WTC11 (cell line): ENCODE measurements around the gene BMPR1B. TPM values are rescaled to one million over a fixed set of nuclear protein-coding genes. Genes with fewer than 3 reads are reported as not detected.
"Not testable (repeated sequence)": the region's sequence is repeated elsewhere in the genome, so short reads cannot be mapped to it uniquely, and the experiment has no call there.

ENCODE experiments used
- ATAC-seq: fragments of 200-7000 bp; cut with Tn5 transposase; 2 replicates; pipeline ENCODE4 v1.10.0; 2021; ENCODE audit warnings: mild to moderate bottlenecking, moderate library complexity
- CTCF ChIA-PET: fragments of 300-600 bp; sonication (Branson Sonifier 250); formaldehyde crosslinking; loops from one replicate; lab custom pipeline; 2021; ENCODE audit warnings: antibody characterized with exemption; lab: Charles Lee
- POLR2A ChIA-PET: fragments of 350-600 bp; sonication (Branson Sonifier 250); formaldehyde crosslinking; loops from one replicate; lab custom pipeline; 2021; ENCODE audit warnings: antibody characterized with exemption; lab: Charles Lee
- DNase-seq: peaks from one replicate; pipeline ENCODE4 v3.0.0; 2021; ENCODE audit warnings: low spot score
- H3K27ac Mint-ChIP-seq: 2 replicates; pipeline ENCODE4 v1.8.0; 2021; ENCODE audit warnings: mixed read lengths
- H3K27me3 Mint-ChIP-seq: 2 replicates; pipeline ENCODE4 v1.8.0; 2021; ENCODE audit warnings: low read depth, mild to moderate bottlenecking, moderate library complexity, mixed read lengths
- H3K36me3 Mint-ChIP-seq: 2 replicates; pipeline ENCODE4 v1.8.0; 2021; ENCODE audit warnings: mixed read lengths
- H3K4me1 Mint-ChIP-seq: 2 replicates; pipeline ENCODE4 v1.8.0; 2022; ENCODE audit warnings: mixed read lengths
- H3K4me3 Mint-ChIP-seq: 2 replicates; pipeline ENCODE4 v1.8.0; 2021; ENCODE audit warnings: mild to moderate bottlenecking, moderate library complexity, mixed read lengths
- H3K9me3 Mint-ChIP-seq: 2 replicates; pipeline ENCODE4 v1.8.0; 2021; ENCODE audit warnings: mixed read lengths
- ELF4 ChIP-seq: sonication (generic); formaldehyde crosslinking; IDR thresholded peaks from 2 replicates; pipeline ENCODE4 v1.8.1; 2022; ENCODE audit warnings: low read depth, mild to moderate bottlenecking, moderate library complexity, missing genetic modification reagents
- EMX1 ChIP-seq: fragments of 250-450 bp; sonication (Bioruptor Pico); IDR thresholded peaks from 2 replicates; pipeline ENCODE4 v1.8.0; 2021; ENCODE audit warnings: mild to moderate bottlenecking
- NFE2L1 ChIP-seq: sonication (generic); formaldehyde crosslinking; IDR thresholded peaks from 2 replicates; pipeline ENCODE4 v1.8.1; 2023; ENCODE audit warnings: missing genetic modification reagents
- TCF7 ChIP-seq: sonication (generic); formaldehyde crosslinking; IDR thresholded peaks from 2 replicates; pipeline ENCODE4 v1.8.0; 2022; ENCODE audit warnings: mild to moderate bottlenecking, low read depth, missing genetic modification reagents, moderate library complexity
- TEAD4 ChIP-seq: sonication (generic); formaldehyde crosslinking; IDR thresholded peaks from 2 replicates; pipeline ENCODE4 v1.8.0; 2022; ENCODE audit warnings: mild to moderate bottlenecking, missing genetic modification reagents
- ZNF317 ChIP-seq: sonication (generic); formaldehyde crosslinking; IDR thresholded peaks from 2 replicates; pipeline ENCODE4 v1.8.1; 2023; ENCODE audit warnings: low read depth, mild to moderate bottlenecking, moderate library complexity, missing genetic modification reagents, borderline replicate concordance
- total RNA-seq: library from RNA; stranded (reverse); gene quantifications from 3 replicates; pipeline ENCODE4 v1.2.3, GENCODE V29; 2021
- TF ChIP-seq, protein P1 (sequence below): sonication (generic); formaldehyde crosslinking; conservative IDR thresholded peaks from 2 replicates; pipeline ENCODE4 v1.8.1; 2023; ENCODE audit warnings: mild to moderate bottlenecking, low read depth, missing genetic modification reagents, moderate library complexity
- TF ChIP-seq, protein P2 (sequence below): sonication (generic); formaldehyde crosslinking; IDR thresholded peaks from 2 replicates; pipeline ENCODE4 v1.8.1; 2023; ENCODE audit warnings: mild to moderate bottlenecking, missing genetic modification reagents, moderate library complexity
- TF ChIP-seq, protein P3 (sequence below): sonication (generic); formaldehyde crosslinking; IDR thresholded peaks from 2 replicates; pipeline ENCODE4 v1.8.0; 2022; ENCODE audit warnings: mild to moderate bottlenecking, missing genetic modification reagents

Gene BMPR1B
- total RNA-seq, 1 experiment from 2014 or later, result 0.77 TPM

DNA sequence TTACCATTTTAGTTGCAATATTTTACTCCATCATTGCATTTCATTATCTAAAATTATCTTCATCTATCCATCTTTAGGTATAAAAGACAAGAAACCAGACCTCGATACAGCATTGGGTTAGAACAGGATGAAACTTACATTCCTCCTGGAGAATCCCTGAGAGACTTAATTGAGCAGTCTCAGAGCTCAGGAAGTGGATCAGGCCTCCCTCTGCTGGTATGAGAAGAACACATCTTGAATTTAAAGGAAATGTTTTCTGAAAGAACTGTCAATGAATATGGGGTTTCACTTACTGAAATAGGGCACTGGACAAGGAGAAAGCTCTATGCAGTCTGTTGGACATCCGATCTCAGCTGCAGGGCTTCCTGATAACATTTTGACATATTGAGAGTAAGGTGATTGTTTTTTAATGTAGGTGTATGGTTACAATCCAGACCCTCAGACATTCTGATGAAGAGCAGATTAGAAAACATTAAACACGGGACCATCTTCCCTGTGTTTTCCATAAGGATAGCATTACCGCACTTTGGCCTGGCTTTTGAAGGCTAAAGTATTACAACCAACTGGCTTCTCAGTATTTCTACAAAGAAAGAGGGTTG is 367.2 kb downstream of the BMPR1B start (continued):
- TF ChIP-seq, protein P1, sequence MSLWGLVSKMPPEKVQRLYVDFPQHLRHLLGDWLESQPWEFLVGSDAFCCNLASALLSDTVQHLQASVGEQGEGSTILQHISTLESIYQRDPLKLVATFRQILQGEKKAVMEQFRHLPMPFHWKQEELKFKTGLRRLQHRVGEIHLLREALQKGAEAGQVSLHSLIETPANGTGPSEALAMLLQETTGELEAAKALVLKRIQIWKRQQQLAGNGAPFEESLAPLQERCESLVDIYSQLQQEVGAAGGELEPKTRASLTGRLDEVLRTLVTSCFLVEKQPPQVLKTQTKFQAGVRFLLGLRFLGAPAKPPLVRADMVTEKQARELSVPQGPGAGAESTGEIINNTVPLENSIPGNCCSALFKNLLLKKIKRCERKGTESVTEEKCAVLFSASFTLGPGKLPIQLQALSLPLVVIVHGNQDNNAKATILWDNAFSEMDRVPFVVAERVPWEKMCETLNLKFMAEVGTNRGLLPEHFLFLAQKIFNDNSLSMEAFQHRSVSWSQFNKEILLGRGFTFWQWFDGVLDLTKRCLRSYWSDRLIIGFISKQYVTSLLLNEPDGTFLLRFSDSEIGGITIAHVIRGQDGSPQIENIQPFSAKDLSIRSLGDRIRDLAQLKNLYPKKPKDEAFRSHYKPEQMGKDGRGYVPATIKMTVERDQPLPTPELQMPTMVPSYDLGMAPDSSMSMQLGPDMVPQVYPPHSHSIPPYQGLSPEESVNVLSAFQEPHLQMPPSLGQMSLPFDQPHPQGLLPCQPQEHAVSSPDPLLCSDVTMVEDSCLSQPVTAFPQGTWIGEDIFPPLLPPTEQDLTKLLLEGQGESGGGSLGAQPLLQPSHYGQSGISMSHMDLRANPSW (CRISPR knock-in tag), result no peak
- TF ChIP-seq EMX1, result no peak
- no peak for TF ChIP-seq NFE2L1 (CRISPR knock-in tag)

DNA sequence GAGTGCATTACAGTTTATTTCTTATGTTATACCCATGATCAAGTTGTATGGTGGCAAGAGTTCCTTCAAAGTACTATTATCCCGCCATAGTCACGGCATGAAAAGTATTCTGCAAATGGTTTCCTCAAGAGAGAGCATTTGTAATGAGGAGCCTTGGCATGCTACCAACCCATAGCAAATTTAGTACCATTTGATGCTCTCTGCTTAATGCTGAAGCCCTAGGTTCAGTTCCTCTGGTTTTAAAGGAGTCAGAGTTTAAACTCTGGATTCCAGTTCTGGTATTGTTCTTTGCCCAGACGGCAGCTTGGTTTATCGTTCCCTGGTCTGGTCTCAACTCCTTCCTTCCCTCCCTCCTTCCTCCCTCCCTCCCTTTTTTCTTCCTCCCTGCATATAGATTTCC is 371.3 kb downstream of the BMPR1B start:
- no peak overlapping the region for H3K4me3 Mint-ChIP-seq
- POLR2A ChIA-PET, result no interaction called here
- no peaks in the 10 kb centered on the region; the same call in 1 of the 2 replicates for H3K27me3 Mint-ChIP-seq
- CTCF ChIA-PET, result no interaction called here
- H3K36me3 Mint-ChIP-seq, result no peaks in the 10 kb centered on the region; the same call in 1 of the 2 replicates
- H3K9me3 Mint-ChIP-seq, result peaks cover 1% of the 10 kb centered on the region; the same call in 1 of the 2 replicates
- DNase-seq (no peak), ATAC-seq (no peak)
- H3K4me1 Mint-ChIP-seq, result no peaks in the 10 kb centered on the region
- TF ChIP-seq TEAD4 (no peak), TCF7 (CRISPR knock-in tag) (no peak)
- no peak overlapping the region for H3K27ac Mint-ChIP-seq

DNA sequence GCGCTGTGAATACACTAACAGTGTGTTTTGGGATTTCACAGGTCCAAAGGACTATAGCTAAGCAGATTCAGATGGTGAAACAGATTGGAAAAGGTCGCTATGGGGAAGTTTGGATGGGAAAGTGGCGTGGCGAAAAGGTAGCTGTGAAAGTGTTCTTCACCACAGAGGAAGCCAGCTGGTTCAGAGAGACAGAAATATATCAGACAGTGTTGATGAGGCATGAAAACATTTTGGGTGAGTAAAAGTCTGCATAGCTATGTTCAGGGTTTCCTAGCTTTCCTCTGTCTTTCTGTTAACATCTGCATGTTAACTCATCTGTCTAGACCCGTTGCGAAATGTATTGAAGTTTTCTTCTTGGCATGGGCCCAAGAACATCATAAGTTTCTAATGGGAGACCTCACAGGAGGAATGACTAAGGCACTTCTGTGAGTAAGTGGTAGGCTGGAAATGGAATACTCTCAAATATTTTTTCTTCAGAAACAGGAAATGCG is 372.1 kb downstream of the BMPR1B start:
- no peaks in the 10 kb centered on the region; the same call in 1 of the 2 replicates for H3K27me3 Mint-ChIP-seq
- H3K36me3 Mint-ChIP-seq, result peaks cover 4% of the 10 kb centered on the region; the same call in 1 of the 2 replicates
- H3K4me1 Mint-ChIP-seq, result no peaks in the 10 kb centered on the region
- peaks cover 10% of the 10 kb centered on the region; the same call in 1 of the 2 replicates for H3K9me3 Mint-ChIP-seq
- ChIA-PET CTCF (no interaction called here), POLR2A (no interaction called here)
- ATAC-seq, result no peak
- TF ChIP-seq, protein P2, sequence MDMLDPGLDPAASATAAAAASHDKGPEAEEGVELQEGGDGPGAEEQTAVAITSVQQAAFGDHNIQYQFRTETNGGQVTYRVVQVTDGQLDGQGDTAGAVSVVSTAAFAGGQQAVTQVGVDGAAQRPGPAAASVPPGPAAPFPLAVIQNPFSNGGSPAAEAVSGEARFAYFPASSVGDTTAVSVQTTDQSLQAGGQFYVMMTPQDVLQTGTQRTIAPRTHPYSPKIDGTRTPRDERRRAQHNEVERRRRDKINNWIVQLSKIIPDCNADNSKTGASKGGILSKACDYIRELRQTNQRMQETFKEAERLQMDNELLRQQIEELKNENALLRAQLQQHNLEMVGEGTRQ, result no peak
- TF ChIP-seq, protein P3, sequence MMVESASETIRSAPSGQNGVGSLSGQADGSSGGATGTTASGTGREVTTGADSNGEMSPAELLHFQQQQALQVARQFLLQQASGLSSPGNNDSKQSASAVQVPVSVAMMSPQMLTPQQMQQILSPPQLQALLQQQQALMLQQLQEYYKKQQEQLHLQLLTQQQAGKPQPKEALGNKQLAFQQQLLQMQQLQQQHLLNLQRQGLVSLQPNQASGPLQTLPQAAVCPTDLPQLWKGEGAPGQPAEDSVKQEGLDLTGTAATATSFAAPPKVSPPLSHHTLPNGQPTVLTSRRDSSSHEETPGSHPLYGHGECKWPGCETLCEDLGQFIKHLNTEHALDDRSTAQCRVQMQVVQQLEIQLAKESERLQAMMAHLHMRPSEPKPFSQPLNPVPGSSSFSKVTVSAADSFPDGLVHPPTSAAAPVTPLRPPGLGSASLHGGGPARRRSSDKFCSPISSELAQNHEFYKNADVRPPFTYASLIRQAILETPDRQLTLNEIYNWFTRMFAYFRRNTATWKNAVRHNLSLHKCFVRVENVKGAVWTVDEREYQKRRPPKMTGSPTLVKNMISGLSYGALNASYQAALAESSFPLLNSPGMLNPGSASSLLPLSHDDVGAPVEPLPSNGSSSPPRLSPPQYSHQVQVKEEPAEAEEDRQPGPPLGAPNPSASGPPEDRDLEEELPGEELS (CRISPR knock-in tag), result no peak
- TF ChIP-seq ELF4 (CRISPR knock-in tag), result no peak
- no peak for TF ChIP-seq ZNF317 (CRISPR knock-in tag)
- H3K4me3 Mint-ChIP-seq, result no peak overlapping the region
- H3K27ac Mint-ChIP-seq, result no peak overlapping the region
- no peak for DNase-seq

DNA sequence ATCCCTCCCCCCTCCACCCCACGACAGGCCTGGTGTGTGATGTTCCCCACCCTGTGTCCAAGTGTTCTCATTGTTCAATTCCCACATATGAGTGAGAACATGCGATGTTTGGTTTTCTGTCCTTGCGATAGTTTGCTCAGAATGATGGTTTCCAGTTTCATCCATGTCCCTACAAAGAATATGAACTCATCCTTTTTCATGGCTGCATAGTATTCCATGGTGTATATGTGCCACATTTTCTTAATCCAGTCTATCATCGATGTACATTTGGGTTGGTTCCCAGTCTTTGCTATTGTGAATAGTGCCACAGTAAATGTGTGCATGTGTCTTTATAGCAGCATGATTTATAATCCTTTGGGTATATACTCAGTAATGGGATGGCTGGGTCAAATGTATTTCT is 376.3 kb downstream of the BMPR1B start:
- POLR2A ChIA-PET, CTCF ChIA-PET, H3K27ac Mint-ChIP-seq, ATAC-seq, H3K4me3 Mint-ChIP-seq, DNase-seq, H3K4me1 Mint-ChIP-seq: not testable (repeated sequence)
- Mint-ChIP-seq H3K9me3 (peaks cover 39% of the 10 kb centered on the region), H3K27me3 (peaks cover 19% of the 10 kb centered on the region), H3K36me3 (peaks cover 23% of the 10 kb centered on the region)

DNA sequence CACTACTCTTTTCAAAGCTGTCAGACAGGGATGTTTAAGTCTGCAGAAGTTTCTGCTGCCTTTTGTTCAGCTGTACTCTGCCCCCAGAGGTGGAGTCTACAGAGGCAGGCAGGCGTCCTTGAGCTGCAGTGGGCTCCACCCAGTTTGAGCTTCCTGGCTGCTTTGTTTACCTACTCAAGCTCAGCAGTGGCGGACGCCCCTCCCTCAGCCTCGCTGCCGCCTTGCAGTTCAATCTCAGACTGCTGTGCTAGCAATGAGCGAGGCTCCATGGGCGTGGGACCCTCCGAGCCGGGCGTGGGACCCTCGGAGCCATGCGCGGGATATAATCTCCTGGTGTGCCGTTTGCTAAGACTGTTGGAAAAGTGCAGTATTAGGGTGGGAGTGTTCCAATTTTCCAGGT is 381.7 kb downstream of the BMPR1B start:
- H3K4me1 Mint-ChIP-seq, H3K27ac Mint-ChIP-seq, CTCF ChIA-PET, POLR2A ChIA-PET, DNase-seq, H3K4me3 Mint-ChIP-seq, ATAC-seq: not testable (repeated sequence)
- Mint-ChIP-seq H3K36me3 (peaks cover 43% of the 10 kb centered on the region), H3K27me3 (peaks cover 60% of the 10 kb centered on the region), H3K9me3 (peaks cover 54% of the 10 kb centered on the region)
